HFFc6 (cell line): ENCODE results near the gene ACOT11. TPM values are rescaled to one million over a fixed set of nuclear protein-coding genes. Genes with fewer than 3 reads are reported as not detected.

Experiments used
- DNase-seq: peaks from one replicate; pipeline ENCODE4 v3.0.0-alpha.2; 2018
- H3K27ac Mint-ChIP-seq: 2 replicates; pipeline ENCODE4 v1.8.0; 2020; ENCODE audit warnings: mild to moderate bottlenecking, mixed read lengths
- H3K27me3 Mint-ChIP-seq: 2 replicates; pipeline ENCODE4 v1.8.0; 2021; ENCODE audit warnings: mild to moderate bottlenecking, moderate library complexity, mixed read lengths; ENCODE audit not compliant: insufficient read depth
- H3K36me3 Mint-ChIP-seq: 2 replicates; pipeline ENCODE4 v1.8.0; 2021; ENCODE audit warnings: low read depth, mixed read lengths
- H3K4me1 Mint-ChIP-seq: 2 replicates; pipeline ENCODE4 v1.8.0; 2020; ENCODE audit warnings: low read depth, mixed read lengths
- H3K4me3 Mint-ChIP-seq: 2 replicates; pipeline ENCODE4 v1.8.0; 2020; ENCODE audit warnings: mild to moderate bottlenecking, moderate library complexity, mixed read lengths
- H3K9me3 Mint-ChIP-seq: 2 replicates; pipeline ENCODE4 v1.8.0; 2020; ENCODE audit warnings: mild to moderate bottlenecking, mixed read lengths
- total RNA-seq, 6 experiments: library from RNA; stranded (reverse); fragmentation: NEBNext Ultra II Directional; extraction: Animal tissue kit (Norgen Biotek cat#: 25700); gene quantifications; 2 replicates in 1 of 6; 3 replicates in 5 of 6; pipeline ENCODE4 v1.2.3, GENCODE V29; 2021
- TF ChIP-seq, protein P1 (sequence below): fragments of 200-600 bp; sonication (generic); IDR thresholded peaks from 2 replicates; pipeline ENCODE4 v1.5.0; 2021; ENCODE audit warnings: antibody characterized with exemption, mild to moderate bottlenecking

ACOT11 gene
- total RNA-seq, 6 experiments from 2014 or later, result 2.9 to 4.8 (median 3.8) TPM

DNA sequence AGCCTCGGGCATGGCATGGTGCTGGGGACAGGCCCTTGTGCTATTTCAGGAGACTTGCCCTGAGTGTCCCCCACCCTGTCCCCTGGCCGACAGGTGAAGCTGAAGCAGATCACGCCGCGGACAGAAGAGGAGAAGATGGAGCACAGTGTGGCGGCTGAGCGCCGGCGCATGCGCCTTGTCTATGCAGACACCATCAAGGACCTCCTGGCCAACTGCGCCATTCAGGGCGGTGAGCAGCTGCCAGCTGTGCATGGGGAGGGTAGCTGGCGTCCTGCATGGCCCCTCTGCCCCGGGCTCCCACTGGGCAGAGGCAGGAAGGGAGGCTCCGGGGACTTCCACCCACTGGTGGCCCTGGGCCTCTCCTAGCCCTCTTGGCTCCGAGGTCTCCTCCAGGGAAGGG, 46.4 kb downstream of the ACOT11 start:
- H3K4me3 Mint-ChIP-seq, result no peak overlapping the region
- TF ChIP-seq, protein P1, sequence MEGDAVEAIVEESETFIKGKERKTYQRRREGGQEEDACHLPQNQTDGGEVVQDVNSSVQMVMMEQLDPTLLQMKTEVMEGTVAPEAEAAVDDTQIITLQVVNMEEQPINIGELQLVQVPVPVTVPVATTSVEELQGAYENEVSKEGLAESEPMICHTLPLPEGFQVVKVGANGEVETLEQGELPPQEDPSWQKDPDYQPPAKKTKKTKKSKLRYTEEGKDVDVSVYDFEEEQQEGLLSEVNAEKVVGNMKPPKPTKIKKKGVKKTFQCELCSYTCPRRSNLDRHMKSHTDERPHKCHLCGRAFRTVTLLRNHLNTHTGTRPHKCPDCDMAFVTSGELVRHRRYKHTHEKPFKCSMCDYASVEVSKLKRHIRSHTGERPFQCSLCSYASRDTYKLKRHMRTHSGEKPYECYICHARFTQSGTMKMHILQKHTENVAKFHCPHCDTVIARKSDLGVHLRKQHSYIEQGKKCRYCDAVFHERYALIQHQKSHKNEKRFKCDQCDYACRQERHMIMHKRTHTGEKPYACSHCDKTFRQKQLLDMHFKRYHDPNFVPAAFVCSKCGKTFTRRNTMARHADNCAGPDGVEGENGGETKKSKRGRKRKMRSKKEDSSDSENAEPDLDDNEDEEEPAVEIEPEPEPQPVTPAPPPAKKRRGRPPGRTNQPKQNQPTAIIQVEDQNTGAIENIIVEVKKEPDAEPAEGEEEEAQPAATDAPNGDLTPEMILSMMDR, result no peak
- H3K4me1 Mint-ChIP-seq, result peaks cover 6% of the 10 kb centered on the region; the same call in 1 of the 2 replicates
- no peaks in the 10 kb centered on the region for H3K36me3 Mint-ChIP-seq
- DNase-seq, result no peak
- no peak overlapping the region for H3K27ac Mint-ChIP-seq
- peaks cover 2% of the 10 kb centered on the region for H3K27me3 Mint-ChIP-seq
- H3K9me3 Mint-ChIP-seq, result no peaks in the 10 kb centered on the region

DNA sequence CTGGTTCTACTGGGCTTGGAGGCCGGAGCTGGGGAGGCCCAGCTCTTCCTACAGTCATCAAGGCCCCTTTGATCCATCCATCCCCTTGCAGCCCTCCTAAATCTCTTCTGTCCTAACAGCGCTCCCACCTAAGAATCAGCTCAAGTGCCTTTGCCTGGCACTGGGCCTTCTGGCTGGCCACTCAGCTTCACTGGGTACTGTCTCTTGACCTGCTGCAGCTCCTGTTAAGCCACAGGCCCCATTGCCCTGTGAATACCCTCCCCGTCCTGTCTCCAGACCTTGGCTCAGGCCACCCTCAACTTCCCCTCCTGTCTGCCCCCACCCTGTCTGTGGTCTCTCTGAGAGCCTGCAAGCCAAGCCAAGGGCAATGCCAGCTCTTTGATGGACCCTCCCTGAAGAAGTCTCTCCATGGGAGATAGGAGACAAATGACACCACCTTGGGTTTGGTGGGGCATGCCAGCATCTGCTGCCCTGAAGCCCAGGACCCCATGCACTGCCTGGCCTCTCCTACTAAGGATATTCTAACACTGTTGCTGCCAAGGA, 48.0 kb downstream of the ACOT11 start:
- peaks cover 2% of the 10 kb centered on the region; the same call in 1 of the 2 replicates for H3K27me3 Mint-ChIP-seq
- DNase-seq, result no peak
- no peaks in the 10 kb centered on the region for H3K36me3 Mint-ChIP-seq
- no peak overlapping the region for H3K4me3 Mint-ChIP-seq
- peaks cover 3% of the 10 kb centered on the region; the same call in 1 of the 2 replicates for H3K4me1 Mint-ChIP-seq
- TF ChIP-seq, protein P1, result no peak
- no peaks in the 10 kb centered on the region for H3K9me3 Mint-ChIP-seq
- H3K27ac Mint-ChIP-seq, result no peak overlapping the region; the same call in 1 of the 2 replicates

DNA sequence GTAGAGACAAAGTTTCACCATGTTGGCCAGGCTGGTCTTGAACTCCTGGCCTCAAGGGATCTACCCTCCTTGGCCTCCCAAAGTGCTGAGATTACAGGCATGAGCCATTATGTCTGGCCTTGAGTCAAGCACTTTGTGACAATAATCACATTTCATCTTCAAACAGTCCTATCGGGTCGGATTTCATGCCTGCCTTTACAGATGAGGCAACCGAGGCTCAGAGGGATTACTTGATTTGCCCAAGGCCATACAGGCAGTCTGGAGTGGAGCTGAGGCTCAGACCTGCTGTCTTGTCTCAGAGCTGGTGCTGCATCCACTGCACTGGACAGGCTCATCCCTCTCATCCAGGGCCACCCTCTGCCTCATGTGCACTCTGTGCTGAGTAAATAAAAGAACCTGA, 48.7 kb downstream of the ACOT11 start:
- no peak overlapping the region for H3K27ac Mint-ChIP-seq
- DNase-seq, result no peak
- TF ChIP-seq, protein P1, result no peak
- no peak overlapping the region for H3K4me3 Mint-ChIP-seq
- H3K4me1 Mint-ChIP-seq, result no peaks in the 10 kb centered on the region
- peaks cover 2% of the 10 kb centered on the region; the same call in 1 of the 2 replicates for H3K27me3 Mint-ChIP-seq
- H3K9me3 Mint-ChIP-seq, result no peaks in the 10 kb centered on the region
- no peaks in the 10 kb centered on the region for H3K36me3 Mint-ChIP-seq

DNA sequence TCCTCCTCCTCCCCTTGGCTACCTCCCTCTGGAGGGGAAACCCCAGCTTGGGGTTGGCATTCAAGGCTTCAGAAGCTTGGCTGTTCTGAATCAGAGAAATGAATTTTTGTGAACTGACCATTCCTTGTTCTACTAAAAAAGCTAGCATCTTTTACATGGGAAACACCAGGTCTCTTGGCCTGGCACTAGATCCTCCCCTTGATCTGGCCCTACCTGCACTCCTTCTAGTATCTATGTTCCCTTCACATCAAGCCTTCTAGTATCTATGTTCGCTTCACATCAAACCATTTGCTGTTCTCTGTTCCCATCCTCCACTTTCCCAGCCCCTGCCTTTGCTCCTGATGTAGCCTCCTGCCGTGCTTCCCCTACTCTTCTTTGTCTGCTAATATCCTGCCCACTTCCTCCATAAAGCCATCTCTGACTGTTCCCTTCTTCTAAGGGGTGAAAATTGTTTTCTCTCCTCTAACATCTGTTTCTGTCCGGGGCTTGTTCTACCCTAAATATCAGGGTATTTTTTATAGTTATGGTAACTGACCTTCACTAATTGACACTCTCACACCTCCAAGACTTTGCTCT, 49.5 kb downstream of the ACOT11 start:
- Mint-ChIP-seq H3K36me3 (no peaks in the 10 kb centered on the region), H3K4me3 (no peak overlapping the region), H3K27me3 (peaks cover 2% of the 10 kb centered on the region; the same call in 1 of the 2 replicates), H3K4me1 (no peaks in the 10 kb centered on the region), H3K9me3 (no peaks in the 10 kb centered on the region), H3K27ac (no peak overlapping the region)
- TF ChIP-seq, protein P1, result no peak
- no peak for DNase-seq

DNA sequence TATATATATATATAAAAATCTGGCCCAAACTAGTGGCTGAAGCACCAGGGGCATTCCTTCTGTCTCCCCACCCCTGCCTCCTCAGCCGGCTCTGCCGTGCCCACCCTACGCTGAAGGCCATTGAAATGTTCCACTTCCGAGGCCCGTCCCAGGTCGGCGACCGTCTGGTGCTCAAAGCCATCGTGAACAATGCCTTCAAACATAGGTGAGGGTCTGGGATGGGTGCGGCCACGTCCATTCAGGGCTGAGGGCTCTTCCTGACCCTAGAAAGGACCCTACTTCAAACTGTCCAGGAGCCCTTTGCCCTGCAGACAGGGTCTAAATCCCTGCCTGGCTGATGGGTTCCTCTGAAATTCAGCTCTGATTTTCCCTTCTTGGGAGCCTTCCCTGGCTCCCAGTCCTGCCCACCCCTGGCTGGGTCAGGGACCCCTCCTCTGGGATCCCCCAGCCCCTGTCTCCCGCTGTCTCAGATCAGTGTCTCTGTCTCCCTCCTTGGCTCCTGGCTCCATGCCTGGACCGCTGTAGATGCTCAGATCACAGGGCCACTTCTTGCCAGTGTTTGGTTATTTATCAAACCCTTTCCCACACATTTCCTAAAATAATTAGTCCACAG, 51.3 kb downstream of the ACOT11 start:
- no peak for DNase-seq
- TF ChIP-seq, protein P1, result no peak
- Mint-ChIP-seq H3K36me3 (no peaks in the 10 kb centered on the region), H3K27me3 (peaks cover 2% of the 10 kb centered on the region; the same call in 1 of the 2 replicates), H3K9me3 (no peaks in the 10 kb centered on the region), H3K4me1 (no peaks in the 10 kb centered on the region), H3K27ac (no peak overlapping the region), H3K4me3 (no peak overlapping the region)
